Activated CD4-positive, alpha-beta T cell treated with anti-CD3 and anti-CD28 coated beads, Interleukin-2, amount 10 ng/mL, durations not matched to agents 24 days and 14 days (primary cell): ENCODE data around the gene CDC45. TPM values are rescaled to one million over a fixed set of nuclear protein-coding genes. Genes with fewer than 3 reads are reported as not detected.

Experiments used
- DNase-seq: peaks from one replicate; pipeline ENCODE4 v3.0.0; 2022
- H3K27ac Mint-ChIP-seq: one replicate; pipeline ENCODE4 v1.8.0; 2022; ENCODE audit warnings: mild to moderate bottlenecking, mixed read lengths
- H3K27me3 Mint-ChIP-seq: one replicate; pipeline ENCODE4 v1.8.0; 2022; ENCODE audit warnings: mixed read lengths
- H3K36me3 Mint-ChIP-seq: one replicate; pipeline ENCODE4 v1.8.0; 2022; ENCODE audit warnings: low read depth, mild to moderate bottlenecking, mixed read lengths
- H3K4me1 Mint-ChIP-seq: one replicate; pipeline ENCODE4 v1.8.0; 2021; ENCODE audit warnings: mixed read lengths
- H3K4me3 Mint-ChIP-seq: one replicate; pipeline ENCODE4 v1.8.0; 2022; ENCODE audit warnings: mild to moderate bottlenecking, moderate library complexity, mixed read lengths
- H3K9me3 Mint-ChIP-seq: one replicate; pipeline ENCODE4 v1.8.0; 2021; ENCODE audit warnings: mixed read lengths
- intact Hi-C: fragments of 100-400 bp; cut with micrococcal nuclease; formaldehyde crosslinking; loops from one replicate; pipeline ENCODE4 v1.15.1; 2023
- total RNA-seq: library from RNA; stranded (reverse); gene quantifications from 2 replicates; pipeline ENCODE4 v1.2.3, GENCODE V29; 2022

The CDC45 gene
- total RNA-seq, 1 donor from 2014 or later: 123 TPM

DNA sequence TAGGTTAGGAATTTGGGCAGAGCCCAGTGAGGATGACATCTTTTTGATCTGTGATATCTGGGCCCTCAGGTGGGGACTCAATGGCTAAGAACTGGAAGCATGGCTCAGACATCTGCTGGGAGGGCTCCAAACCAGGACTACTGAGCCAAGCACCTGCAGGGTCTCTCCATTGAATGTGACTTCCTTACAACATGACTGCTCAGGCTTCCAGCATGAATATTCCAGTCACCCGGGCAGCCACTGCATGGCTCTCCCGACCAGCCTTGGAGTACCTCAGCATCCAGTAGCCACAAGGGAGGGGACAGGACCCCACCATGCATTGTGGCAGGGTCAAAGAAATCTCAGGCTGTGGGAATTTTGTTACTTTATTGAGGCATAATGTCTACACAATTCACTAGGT, 8.6 kb downstream of the CDC45 start:
- intact Hi-C loops: no loop called here
- Mint-ChIP-seq H3K27me3 (no peaks in the 10 kb centered on the region), H3K27ac (no peak overlapping the region), H3K4me3 (no peak overlapping the region), H3K4me1 (peaks cover 16% of the 10 kb centered on the region), H3K9me3 (no peaks in the 10 kb centered on the region), H3K36me3 (peaks cover 57% of the 10 kb centered on the region)
- no peak for DNase-seq

- Mint-ChIP-seq H3K4me1 (peaks cover 16% of the 10 kb centered on the region), H3K27ac (no peak overlapping the region), H3K4me3 (no peak overlapping the region), H3K9me3 (no peaks in the 10 kb centered on the region), H3K36me3 (peaks cover 54% of the 10 kb centered on the region), H3K27me3 (no peaks in the 10 kb centered on the region)
- intact Hi-C loops: no loop called here
- DNase-seq: no peak
Measured at GRCh38 chr22:19488884-19489843, 9.4 kb downstream of the CDC45 start.

GRCh38 chr22:19490628-19491230, 11.0 kb downstream of the CDC45 start:
- no peaks in the 10 kb centered on the region for H3K27me3 Mint-ChIP-seq
- H3K36me3 Mint-ChIP-seq: peaks cover 47% of the 10 kb centered on the region
- no peaks in the 10 kb centered on the region for H3K9me3 Mint-ChIP-seq
- intact Hi-C loops: no loop called here
- H3K4me1 Mint-ChIP-seq: peaks cover 12% of the 10 kb centered on the region
- DNase-seq: no peak
- no peak overlapping the region for H3K4me3 Mint-ChIP-seq
- no peak overlapping the region for H3K27ac Mint-ChIP-seq

- no peaks in the 10 kb centered on the region for H3K9me3 Mint-ChIP-seq
- DNase-seq: no peak
- peak overlapping the region; percentile 64 for H3K27ac Mint-ChIP-seq
- intact Hi-C loops: no loop called here
- no peaks in the 10 kb centered on the region for H3K27me3 Mint-ChIP-seq
- peaks cover 54% of the 10 kb centered on the region for H3K36me3 Mint-ChIP-seq
- no peak overlapping the region for H3K4me3 Mint-ChIP-seq
- H3K4me1 Mint-ChIP-seq: peaks cover 15% of the 10 kb centered on the region
Measured at GRCh38 chr22:19492504-19493174, 12.9 kb downstream of the CDC45 start.

- intact Hi-C loops: no loop called here
- no peaks in the 10 kb centered on the region for H3K9me3 Mint-ChIP-seq
Measured at GRCh38 chr22:19494001-19494560, 14.4 kb downstream of the CDC45 start.

GRCh38 chr22:19494676-19495173, 15.0 kb downstream of the CDC45 start:
- DNase-seq: no peak
- Mint-ChIP-seq H3K36me3 (peaks cover 44% of the 10 kb centered on the region), H3K27ac (no peak overlapping the region), H3K9me3 (no peaks in the 10 kb centered on the region), H3K4me1 (peaks cover 15% of the 10 kb centered on the region), H3K27me3 (no peaks in the 10 kb centered on the region), H3K4me3 (no peak overlapping the region)
- intact Hi-C loops: no loop called here

More at GRCh38 chr22:19494001-19494560, 14.4 kb downstream of the CDC45 start:
- Mint-ChIP-seq H3K27me3 (no peaks in the 10 kb centered on the region), H3K36me3 (peaks cover 48% of the 10 kb centered on the region), H3K4me1 (peaks cover 15% of the 10 kb centered on the region), H3K27ac (no peak overlapping the region), H3K4me3 (no peak overlapping the region)
- DNase-seq: no peak

DNA sequence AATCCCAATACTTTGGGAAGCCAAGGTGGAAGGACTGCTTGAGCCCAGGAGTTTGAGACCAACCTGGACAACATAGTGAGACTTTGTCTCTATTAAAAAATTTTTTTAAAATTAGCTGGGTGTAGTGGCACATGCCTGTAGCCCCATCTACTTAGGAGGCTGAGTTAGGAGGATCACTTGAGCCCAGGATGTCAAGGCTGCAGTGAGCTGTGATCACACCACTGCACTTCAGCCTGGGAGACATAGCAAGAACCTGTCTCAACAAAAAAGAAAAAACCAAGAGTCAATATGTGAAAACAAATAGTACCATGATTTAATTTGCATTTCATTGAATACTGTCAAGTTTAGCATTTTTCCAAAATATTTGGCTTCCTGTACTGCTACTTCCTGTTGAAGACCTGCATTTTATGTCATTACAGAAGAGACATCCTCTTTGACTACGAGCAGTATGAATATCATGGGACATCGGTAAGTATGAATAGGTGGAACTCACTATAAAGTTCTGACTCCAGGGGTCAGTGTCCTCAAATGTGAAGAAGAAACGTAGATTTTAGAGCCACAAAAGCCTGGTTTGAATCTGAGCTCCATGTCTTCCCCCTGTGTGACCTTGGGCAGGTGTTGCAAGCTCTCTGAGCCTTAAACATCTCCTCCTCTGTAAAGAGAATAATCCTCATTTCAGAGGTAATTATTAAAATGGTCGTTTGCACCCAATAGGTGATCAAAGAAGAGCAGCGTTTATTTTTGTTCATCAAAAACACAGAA, 16.0 kb downstream of the CDC45 start:
- Mint-ChIP-seq H3K36me3 (peaks cover 43% of the 10 kb centered on the region), H3K9me3 (no peaks in the 10 kb centered on the region), H3K27me3 (no peaks in the 10 kb centered on the region), H3K4me3 (no peak overlapping the region), H3K4me1 (peaks cover 13% of the 10 kb centered on the region), H3K27ac (peak overlapping the region; percentile 18)
- DNase-seq: no peak
- intact Hi-C loops: loop anchor here (1.0 kb wide), 1 partner anchor 135 kb away; no protein-coding TSS in a partner anchor

GRCh38 chr22:19496324-19496630, 16.6 kb downstream of the CDC45 start:
- H3K36me3 Mint-ChIP-seq: peaks cover 43% of the 10 kb centered on the region
- no peak for DNase-seq
- no peak overlapping the region for H3K4me3 Mint-ChIP-seq
- no peaks in the 10 kb centered on the region for H3K9me3 Mint-ChIP-seq
- intact Hi-C loops: loop anchor here (1.0 kb wide), 1 partner anchor 134 kb away; no protein-coding TSS in a partner anchor
- no peaks in the 10 kb centered on the region for H3K27me3 Mint-ChIP-seq
- peaks cover 13% of the 10 kb centered on the region for H3K4me1 Mint-ChIP-seq
- H3K27ac Mint-ChIP-seq: no peak overlapping the region

DNA sequence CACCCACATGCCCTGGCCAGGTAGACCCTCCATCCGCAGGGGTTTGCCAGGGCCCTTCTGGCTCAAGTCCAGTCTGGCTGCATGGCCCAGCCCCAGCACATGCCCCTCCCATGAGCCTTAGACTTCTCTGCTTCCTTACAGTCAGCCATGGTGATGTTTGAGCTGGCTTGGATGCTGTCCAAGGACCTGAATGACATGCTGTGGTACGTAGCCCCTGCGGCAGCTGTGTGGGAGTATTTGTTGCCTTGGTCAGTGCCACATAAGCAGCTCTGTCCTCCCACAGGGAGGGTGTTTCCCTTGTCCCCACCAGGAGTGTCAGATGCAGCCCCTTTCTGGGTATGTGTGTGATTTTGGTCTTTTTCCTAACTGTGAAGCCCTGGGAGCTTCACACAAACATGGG, 17.5 kb downstream of the CDC45 start:
- Mint-ChIP-seq H3K4me3 (no peak overlapping the region), H3K4me1 (peaks cover 9% of the 10 kb centered on the region), H3K9me3 (no peaks in the 10 kb centered on the region), H3K36me3 (peaks cover 36% of the 10 kb centered on the region), H3K27ac (no peak overlapping the region), H3K27me3 (no peaks in the 10 kb centered on the region)
- no peak for DNase-seq
- intact Hi-C loops: no loop called here

GRCh38 chr22:19498154-19498865, 18.6 kb downstream of the CDC45 start:
- Mint-ChIP-seq H3K4me1 (peaks cover 5% of the 10 kb centered on the region), H3K27me3 (no peaks in the 10 kb centered on the region), H3K4me3 (no peak overlapping the region), H3K36me3 (peaks cover 31% of the 10 kb centered on the region), H3K27ac (no peak overlapping the region), H3K9me3 (no peaks in the 10 kb centered on the region)
- intact Hi-C loops: no loop called here
- DNase-seq: no peak

DNA sequence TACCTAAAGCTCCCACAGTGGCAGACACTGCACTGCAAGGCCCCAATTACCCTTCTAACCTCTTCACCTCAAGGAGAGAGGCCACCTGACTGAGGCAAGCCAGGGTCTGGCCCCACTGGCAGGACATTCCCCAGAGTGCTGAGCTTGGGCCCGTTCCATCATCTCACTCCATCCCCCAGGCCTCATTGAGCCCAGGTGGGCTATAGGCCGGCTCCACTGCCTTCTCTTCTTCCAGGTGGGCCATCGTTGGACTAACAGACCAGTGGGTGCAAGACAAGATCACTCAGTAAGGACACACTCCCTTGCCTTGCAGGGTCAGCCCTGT, 19.1 kb downstream of the CDC45 start:
- H3K27ac Mint-ChIP-seq: no peak overlapping the region
- peaks cover 5% of the 10 kb centered on the region for H3K4me1 Mint-ChIP-seq
- intact Hi-C loops: no loop called here
- H3K4me3 Mint-ChIP-seq: no peak overlapping the region
- H3K36me3 Mint-ChIP-seq: peaks cover 29% of the 10 kb centered on the region
- no peaks in the 10 kb centered on the region for H3K9me3 Mint-ChIP-seq
- no peak for DNase-seq
- no peaks in the 10 kb centered on the region for H3K27me3 Mint-ChIP-seq

- DNase-seq: no peak
- Mint-ChIP-seq H3K36me3 (peaks cover 27% of the 10 kb centered on the region), H3K4me3 (no peak overlapping the region), H3K27ac (no peak overlapping the region), H3K27me3 (no peaks in the 10 kb centered on the region), H3K9me3 (no peaks in the 10 kb centered on the region), H3K4me1 (peaks cover 9% of the 10 kb centered on the region)
- intact Hi-C loops: no loop called here
Measured at GRCh38 chr22:19499236-19499879, 19.6 kb downstream of the CDC45 start.
